Suppressor macrophage treated with lipopolysaccharide for 4 hours (primary cell): ENCODE data around the gene CADPS2.
"Not testable (repeated sequence)": the region's sequence is repeated elsewhere in the genome, so short reads cannot be mapped to it uniquely, and the experiment has no call there.

ENCODE experiments used
- DNase-seq: peaks from one replicate; pipeline ENCODE4 v3.0.0-alpha.2; 2020

Gene CADPS2

DNA sequence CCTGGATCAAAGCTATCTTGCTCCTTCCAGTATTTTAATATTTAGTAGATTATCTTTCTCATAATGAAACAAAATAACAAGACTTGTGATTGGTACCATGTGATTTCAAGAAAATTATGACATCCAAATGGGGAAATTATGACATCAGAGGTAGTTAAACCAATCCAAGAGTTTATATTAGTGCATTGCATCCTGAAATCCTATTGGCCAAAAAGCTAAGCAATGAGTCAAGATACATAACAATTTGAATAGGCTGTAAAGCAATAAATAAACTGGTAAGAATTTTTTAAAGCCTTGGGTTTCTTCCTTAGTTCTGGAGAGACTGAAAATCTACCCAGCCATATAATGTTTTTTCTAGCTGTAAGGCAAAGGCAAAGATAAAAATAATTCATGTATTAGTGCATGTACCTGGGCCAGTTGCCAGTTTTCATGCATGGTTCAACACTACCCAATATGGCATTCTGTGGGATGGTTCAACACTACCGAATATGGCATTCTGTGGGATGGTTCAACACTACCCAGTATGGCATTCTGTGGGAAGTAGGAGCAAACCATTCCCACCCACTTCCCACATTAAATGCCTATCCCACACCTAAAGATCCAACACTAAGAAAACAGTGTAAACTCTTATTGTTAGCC, 183.3 kb downstream of the CADPS2 start, which contains the start of gene RNF148:
Gene RNF148 (minus strand): TSS at position 51 of the 639 bp plus-strand sequence. CDS start 172 bp downstream, outside the sequence.
- no peak for DNase-seq

- DNase-seq = no peak
These were observed 187.2 kb downstream of the CADPS2 start, which contains the start of gene RNF133 for GRCh38 chr7:122699017-122699416. Gene RNF133, minus strand, starts transcription at chr7:122699117. Its CDS starts 199 bp downstream, at chr7:122698918.

GRCh38 chr7:122695816-122696215, 190.4 kb downstream of the CADPS2 start:
- DNase-seq = no peak

DNA sequence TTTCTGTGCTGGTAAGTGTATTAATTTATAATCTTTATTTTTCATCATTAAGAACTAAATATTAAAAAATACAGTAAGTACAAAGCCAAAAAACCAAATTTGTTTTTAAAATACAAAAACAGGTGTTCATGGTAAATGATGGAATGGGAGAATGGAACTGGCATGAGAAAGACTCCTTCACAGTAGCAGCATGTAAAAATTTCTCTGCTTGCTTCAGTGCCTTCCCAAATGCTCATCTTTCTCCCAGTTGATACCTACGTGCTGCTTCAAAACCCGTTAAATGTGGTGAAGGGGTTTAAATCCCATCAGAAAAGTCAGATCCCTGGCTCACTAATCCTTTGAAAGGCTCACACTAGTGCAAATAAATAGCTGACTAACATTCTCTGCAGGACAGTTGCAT, 191.6 kb downstream of the CADPS2 start:
- DNase-seq = no peak

GRCh38 chr7:122692769-122693309, 193.4 kb downstream of the CADPS2 start:
- no peak for DNase-seq

DNA sequence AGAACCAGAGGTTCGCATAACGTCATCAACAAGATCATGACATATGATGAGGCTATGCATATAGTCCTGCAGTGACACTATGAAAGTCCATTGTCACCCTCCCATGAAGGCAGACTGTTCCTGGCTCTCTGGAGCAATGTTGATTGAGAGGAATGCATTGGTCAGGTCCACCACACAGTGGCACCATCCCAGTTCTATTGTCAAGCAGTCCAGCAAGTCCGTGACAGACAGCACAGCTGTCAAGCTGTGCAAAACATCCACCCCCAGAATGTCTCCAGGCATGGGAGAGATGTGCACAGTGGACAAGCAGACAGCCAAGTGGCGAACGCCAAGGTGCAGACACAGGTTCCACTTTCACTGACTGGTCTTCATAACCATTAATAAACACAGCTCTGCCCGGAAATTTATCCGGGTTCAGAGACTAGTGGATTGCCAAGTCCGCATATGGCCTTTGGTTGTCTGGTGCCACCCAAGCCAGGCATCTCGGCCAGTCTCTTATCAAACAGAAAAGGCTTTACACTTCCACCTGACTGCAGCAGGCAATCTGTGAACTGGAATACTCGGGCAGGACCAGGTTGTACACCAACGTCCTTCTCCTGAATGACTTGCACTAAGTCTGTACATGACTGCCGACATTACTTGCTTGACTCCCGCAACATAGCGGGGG, 194.6 kb downstream of the CADPS2 start:
- DNase-seq = no peak

- no peak for DNase-seq
These were observed 196.7 kb downstream of the CADPS2 start for GRCh38 chr7:122689346-122690109.

DNA sequence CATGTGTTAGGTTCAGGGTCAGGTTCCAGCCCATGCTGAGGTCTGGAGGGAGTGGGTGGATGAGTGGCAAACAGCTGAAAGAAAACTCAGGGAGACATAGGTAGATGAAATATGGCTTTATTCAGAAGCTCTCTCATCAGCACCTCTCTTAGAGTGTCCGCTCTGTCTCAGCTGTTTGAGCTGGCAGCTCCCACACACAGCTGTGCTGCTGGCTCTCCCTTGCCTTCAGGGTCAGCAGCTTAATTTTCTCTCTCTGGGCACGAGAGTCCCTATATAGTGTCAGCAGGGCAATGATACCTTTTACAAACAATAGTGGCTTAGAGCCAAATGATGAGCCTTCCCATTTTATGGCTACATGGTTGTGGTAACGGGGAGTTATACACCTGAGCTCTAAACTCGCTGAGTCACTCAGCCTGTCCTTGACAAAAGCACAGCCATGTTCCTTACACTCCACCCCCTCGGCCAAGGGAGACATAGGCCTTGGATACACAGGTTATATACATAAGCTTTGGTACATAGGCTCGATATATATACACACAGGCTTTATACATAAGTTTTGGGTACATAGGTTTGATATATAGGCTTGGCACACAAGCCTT, 197.8 kb downstream of the CADPS2 start:
- DNase-seq = no peak

GRCh38 chr7:122686360-122686878, 199.8 kb downstream of the CADPS2 start:
- no peak for DNase-seq

DNA sequence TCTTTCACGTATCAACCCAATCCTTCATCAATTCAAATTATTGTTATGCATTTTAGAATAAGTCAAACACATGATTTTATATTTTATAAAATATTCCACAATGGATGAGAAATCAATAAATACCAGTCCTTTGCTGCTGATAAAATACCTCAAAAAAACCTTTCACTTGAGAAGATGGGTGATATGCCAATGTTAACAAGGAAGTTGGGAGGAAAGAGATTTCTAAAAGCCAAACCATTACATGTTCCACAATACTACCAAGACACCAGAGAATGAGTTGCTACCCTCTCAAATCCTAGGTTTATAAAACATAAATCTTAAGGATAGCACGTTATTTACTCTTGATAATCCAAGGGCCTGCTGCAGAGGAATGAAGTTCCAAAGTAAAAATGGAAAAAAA, 201.8 kb downstream of the CADPS2 start:
- no peak for DNase-seq

GRCh38 chr7:122682815-122683550, 203.3 kb downstream of the CADPS2 start:
- no peak for DNase-seq

DNA sequence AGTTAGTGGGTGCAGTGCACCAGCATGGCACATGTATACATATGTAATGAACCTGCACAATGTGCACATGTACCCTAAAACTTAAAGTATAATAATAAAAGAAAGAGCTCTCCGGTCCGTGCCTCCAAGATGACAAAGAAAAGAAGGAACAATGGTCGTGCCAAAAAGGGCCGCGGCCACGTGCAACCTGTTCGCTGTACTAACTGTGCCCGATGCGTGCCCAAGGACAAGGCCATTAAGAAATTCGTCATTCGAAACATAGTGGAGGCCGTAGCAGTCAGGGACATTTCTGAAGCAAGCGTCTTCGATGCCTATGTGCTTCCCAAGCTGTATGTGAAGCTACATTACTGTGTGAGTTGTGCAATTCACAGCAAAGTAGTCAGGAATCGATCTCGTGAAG, 205.1 kb downstream of the CADPS2 start:
- not testable (repeated sequence) for DNase-seq

GRCh38 chr7:122679813-122680212, 206.4 kb downstream of the CADPS2 start:
- DNase-seq = no peak

DNA sequence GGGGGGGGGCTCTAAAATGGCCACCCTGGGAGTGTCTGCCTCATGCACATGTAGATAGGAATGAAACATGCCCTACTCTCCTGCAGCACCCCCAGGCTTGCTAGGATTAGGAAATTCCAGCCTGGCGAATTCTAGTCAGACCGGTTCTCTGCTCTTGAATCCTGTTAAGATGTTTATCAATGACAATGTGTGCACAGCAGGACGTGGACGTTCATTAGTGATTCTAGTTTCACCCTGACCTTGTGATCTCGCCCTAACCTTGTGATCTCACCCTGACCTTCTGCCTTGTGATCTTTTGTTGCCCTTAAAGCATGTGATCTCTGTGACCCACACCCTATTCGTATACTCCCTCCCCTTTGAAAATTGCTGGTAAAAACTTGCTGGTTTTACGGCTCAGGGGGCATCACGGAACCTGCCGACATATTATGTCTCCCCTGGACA, 207.0 kb downstream of the CADPS2 start:
- DNase-seq = not testable (repeated sequence)

DNA sequence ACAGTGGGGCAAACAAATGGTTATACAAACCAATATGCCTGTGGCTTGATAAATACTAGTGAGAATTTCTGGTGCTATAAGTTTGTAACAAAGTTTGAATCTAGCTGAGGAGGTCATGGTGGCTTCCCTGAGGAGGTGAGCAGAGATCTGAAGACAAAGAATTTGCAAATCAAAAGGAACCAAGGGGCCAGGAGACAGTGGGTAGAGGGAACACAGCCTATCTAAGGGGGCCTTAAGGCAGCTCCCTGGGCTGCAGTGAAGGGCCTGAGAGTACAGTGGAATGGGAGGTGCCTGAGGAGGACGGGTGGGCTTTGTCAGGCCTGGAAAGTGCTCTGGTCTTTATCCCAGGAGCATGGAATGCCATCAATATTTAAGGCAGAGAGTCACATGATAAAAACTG, 209.1 kb downstream of the CADPS2 start:
- no peak for DNase-seq

- no peak for DNase-seq
These were observed 209.8 kb downstream of the CADPS2 start for GRCh38 chr7:122676466-122676865.

DNA sequence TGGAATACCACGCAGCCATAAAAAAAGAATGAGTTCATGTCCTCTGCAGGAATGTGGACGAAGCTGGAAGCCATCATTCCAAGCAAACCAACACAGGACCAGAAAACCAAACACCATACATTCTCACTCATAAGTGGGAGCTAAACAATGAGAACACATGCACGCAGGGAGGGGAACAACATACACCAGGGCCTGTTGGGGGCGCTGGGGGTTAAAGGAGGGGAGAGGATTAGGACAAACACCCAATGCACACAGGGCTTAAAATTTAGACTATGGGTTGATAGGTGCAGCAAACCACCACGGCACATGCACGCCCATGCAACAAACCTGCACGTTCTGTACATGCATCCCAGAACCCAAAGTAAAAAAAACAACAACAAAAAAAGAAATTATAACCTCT, 210.6 kb downstream of the CADPS2 start:
- no peak for DNase-seq

DNA sequence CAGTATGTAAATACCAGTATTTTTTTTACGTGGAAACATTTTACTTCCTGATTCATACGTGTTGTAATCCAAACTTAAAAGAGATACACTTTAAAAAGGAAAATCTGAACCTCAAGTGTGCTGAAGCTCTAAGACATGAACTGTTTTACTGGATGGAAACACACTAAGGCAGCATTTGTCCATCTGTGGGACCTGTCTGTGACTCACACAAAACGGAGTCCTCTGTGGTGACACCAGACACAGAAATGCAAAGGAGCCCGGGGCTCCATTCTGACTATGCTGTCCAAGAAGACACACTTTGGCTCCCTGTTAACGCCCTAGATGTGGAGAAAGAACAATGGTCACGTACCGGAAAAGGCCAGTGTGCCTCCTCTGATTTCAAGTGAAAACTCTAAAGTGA, 211.2 kb downstream of the CADPS2 start:
- DNase-seq = no peak

DNA sequence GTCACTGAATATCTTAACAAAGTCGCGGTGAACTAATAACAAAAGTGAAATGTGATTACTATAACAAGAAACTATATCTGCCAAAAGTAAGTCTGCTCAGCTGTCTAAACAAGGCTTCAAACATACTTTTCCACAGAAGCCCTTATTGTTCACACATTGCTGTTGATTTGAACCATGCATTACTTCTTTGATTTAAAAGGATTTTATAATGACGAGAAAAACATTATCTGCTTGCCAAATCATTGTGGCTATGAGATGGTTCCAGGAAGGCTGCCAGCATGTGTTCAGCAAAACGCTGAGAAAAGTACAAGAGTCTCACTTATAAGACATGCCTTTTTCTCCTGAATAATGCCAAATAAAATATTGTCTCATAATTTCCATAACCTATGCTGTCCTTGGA, 211.8 kb downstream of the CADPS2 start:
- DNase-seq = no peak

DNA sequence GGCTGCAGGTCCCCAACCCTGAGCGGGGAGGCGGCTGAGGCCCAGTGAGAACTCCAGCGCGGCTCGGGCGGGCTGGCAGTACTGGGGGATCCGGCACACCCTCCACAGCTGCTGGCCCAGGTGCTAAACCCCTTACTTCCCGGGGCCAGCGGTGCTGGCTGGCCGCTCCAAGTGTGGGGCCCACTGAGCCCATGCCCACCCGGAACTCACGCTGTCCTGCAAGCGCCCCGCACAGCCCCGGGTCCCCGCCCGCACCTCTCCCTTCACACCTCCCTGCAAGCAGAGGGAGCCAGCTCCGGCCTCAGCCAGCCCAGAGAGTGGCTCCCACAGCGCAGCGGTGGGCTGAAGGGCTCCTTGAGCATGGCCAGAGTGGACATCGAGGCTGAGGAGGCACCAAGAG, 212.3 kb downstream of the CADPS2 start:
- DNase-seq = no peak

DNA sequence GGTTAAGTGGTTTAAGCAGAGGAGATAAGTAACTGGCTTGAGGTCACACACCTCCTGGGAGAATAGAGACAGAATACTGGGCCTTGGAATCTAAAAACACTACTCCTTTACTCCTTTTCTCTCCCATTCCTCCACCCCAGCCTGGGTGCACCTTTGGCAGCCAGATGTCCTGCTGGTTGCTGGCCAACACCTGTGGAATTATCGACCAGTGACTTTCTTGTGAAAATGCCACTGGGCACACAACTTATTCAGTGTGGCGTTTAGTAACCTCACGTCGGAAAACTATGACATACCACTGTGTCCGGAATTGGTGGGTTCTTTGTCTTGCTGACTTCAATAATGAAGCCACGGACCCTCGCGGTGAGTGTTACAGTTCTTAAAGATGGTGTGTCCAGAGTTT, 213.7 kb downstream of the CADPS2 start:
- DNase-seq = no peak

- no peak for DNase-seq
These were observed 222.5 kb downstream of the CADPS2 start for GRCh38 chr7:122663733-122664132.
